ENCODE measurements around the gene NDFIP1.

- TF ChIP-seq POLR2AphosphoS5 (IDR thresholded peaks at IDR 0.05) (no peak), POLR2A (IDR thresholded peaks at IDR 0.05) (no peak)
These were observed 45.2 kb upstream of the NDFIP1 start for GRCh38 chr5:142063376-142063775.

Measured in spleen (tissue), 3 donors.